Measurements from ENCODE around the gene RBM6.
"Not testable (repeated sequence)": the region's sequence is repeated elsewhere in the genome, so short reads cannot be mapped to it uniquely, and the experiment has no call there.

DNA sequence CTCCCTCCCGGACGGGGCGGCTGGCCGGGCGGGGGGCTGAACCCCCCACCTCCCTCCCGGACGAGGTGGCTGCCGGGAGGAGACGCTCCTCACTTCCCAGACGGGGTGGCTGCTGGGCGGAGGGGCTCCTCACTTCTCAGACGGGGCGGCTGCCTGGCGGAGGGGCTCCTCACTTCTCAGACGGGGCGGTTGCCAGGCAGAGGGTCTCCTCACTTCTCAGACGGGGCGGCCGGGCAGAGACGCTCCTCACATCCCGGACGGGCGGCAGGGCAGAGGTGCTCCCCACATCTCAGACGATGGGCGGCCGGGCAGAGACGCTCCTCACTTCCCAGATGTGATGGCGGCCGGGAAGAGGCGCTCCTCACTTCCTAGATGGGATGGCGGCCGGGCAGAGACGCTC is 145.0 kb downstream of the RBM6 start:
- not testable (repeated sequence) for TF ChIP-seq CREB1 (IDR thresholded peaks at IDR 0.05); CREB1 (CRISPR knock-in tag; IDR thresholded peaks at IDR 0.05); SMARCB1 (IDR thresholded peaks at IDR 0.05; ENCODE audit: insufficient read length, low read depth); ARNT (IDR thresholded peaks at IDR 0.05); PCBP1 (IDR thresholded peaks at IDR 0.05; ENCODE audit: low read depth, low read length, poor library complexity, severe bottlenecking); ZNF584 (CRISPR knock-in tag; IDR thresholded peaks at IDR 0.05; ENCODE audit: low read depth); POLR2A (conservative IDR thresholded peaks at IDR 0.05); FOXP1 (CRISPR knock-in tag; IDR thresholded peaks at IDR 0.05)
- TF ChIP-seq, protein P1, sequence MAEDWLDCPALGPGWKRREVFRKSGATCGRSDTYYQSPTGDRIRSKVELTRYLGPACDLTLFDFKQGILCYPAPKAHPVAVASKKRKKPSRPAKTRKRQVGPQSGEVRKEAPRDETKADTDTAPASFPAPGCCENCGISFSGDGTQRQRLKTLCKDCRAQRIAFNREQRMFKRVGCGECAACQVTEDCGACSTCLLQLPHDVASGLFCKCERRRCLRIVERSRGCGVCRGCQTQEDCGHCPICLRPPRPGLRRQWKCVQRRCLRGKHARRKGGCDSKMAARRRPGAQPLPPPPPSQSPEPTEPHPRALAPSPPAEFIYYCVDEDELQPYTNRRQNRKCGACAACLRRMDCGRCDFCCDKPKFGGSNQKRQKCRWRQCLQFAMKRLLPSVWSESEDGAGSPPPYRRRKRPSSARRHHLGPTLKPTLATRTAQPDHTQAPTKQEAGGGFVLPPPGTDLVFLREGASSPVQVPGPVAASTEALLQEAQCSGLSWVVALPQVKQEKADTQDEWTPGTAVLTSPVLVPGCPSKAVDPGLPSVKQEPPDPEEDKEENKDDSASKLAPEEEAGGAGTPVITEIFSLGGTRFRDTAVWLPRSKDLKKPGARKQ (CRISPR knock-in tag; IDR thresholded peaks at IDR 0.05) = not testable (repeated sequence)
- TF ChIP-seq, protein P2, sequence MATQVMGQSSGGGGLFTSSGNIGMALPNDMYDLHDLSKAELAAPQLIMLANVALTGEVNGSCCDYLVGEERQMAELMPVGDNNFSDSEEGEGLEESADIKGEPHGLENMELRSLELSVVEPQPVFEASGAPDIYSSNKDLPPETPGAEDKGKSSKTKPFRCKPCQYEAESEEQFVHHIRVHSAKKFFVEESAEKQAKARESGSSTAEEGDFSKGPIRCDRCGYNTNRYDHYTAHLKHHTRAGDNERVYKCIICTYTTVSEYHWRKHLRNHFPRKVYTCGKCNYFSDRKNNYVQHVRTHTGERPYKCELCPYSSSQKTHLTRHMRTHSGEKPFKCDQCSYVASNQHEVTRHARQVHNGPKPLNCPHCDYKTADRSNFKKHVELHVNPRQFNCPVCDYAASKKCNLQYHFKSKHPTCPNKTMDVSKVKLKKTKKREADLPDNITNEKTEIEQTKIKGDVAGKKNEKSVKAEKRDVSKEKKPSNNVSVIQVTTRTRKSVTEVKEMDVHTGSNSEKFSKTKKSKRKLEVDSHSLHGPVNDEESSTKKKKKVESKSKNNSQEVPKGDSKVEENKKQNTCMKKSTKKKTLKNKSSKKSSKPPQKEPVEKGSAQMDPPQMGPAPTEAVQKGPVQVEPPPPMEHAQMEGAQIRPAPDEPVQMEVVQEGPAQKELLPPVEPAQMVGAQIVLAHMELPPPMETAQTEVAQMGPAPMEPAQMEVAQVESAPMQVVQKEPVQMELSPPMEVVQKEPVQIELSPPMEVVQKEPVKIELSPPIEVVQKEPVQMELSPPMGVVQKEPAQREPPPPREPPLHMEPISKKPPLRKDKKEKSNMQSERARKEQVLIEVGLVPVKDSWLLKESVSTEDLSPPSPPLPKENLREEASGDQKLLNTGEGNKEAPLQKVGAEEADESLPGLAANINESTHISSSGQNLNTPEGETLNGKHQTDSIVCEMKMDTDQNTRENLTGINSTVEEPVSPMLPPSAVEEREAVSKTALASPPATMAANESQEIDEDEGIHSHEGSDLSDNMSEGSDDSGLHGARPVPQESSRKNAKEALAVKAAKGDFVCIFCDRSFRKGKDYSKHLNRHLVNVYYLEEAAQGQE (IDR thresholded peaks at IDR 0.05; ENCODE audit: borderline replicate concordance) = not testable (repeated sequence)
- TF ChIP-seq, protein P2 (CRISPR knock-in tag; IDR thresholded peaks at IDR 0.05; ENCODE audit: low read depth) = not testable (repeated sequence)
- TF ChIP-seq, protein P3, sequence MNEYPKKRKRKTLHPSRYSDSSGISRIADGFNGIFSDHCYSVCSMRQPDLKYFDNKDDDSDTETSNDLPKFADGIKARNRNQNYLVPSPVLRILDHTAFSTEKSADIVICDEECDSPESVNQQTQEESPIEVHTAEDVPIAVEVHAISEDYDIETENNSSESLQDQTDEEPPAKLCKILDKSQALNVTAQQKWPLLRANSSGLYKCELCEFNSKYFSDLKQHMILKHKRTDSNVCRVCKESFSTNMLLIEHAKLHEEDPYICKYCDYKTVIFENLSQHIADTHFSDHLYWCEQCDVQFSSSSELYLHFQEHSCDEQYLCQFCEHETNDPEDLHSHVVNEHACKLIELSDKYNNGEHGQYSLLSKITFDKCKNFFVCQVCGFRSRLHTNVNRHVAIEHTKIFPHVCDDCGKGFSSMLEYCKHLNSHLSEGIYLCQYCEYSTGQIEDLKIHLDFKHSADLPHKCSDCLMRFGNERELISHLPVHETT (CRISPR knock-in tag; conservative IDR thresholded peaks at IDR 0.05 in 1 of 2, IDR thresholded peaks at IDR 0.05 in 1 of 2) = not testable (repeated sequence)
